Panc1 (cell line): ENCODE measurements around the gene C1QTNF2.

Source experiments
- POLR2AphosphoS5 ChIP-seq: IDR thresholded peaks from 2 replicates; pipeline ENCODE4 v1.6.1; 2012; ENCODE audit warnings: mild to moderate bottlenecking, low read depth, low read length, moderate library complexity
- SIN3A ChIP-seq: IDR thresholded peaks from 2 replicates; pipeline ENCODE4 v1.6.1; 2012; ENCODE audit warnings: low read depth, mild to moderate bottlenecking, low read length, moderate library complexity, borderline replicate concordance; ENCODE audit not compliant: insufficient read depth
- TCF7L2 ChIP-seq: IDR thresholded peaks from 2 replicates; pipeline ENCODE4 v1.6.1; 2011; ENCODE audit warnings: mild to moderate bottlenecking, low read depth, low read length, inconsistent platforms
- TF ChIP-seq, protein P1 (sequence below): fragments of 450-650 bp; IDR thresholded peaks from 2 replicates; pipeline ENCODE4 v1.5.1; 2017; ENCODE audit warnings: mild to moderate bottlenecking
- TF ChIP-seq, protein P2 (sequence below), 2 experiments: IDR thresholded peaks; 2 replicates each; pipeline ENCODE4 v1.6.1; 2011 to 2012; ENCODE audit warnings: low read depth in 2 of 2, control low read depth in 1 of 2, low read length in 1 of 2, mild to moderate bottlenecking in 1 of 2, moderate library complexity in 1 of 2; ENCODE audit not compliant: insufficient read depth in 1 of 2

DNA sequence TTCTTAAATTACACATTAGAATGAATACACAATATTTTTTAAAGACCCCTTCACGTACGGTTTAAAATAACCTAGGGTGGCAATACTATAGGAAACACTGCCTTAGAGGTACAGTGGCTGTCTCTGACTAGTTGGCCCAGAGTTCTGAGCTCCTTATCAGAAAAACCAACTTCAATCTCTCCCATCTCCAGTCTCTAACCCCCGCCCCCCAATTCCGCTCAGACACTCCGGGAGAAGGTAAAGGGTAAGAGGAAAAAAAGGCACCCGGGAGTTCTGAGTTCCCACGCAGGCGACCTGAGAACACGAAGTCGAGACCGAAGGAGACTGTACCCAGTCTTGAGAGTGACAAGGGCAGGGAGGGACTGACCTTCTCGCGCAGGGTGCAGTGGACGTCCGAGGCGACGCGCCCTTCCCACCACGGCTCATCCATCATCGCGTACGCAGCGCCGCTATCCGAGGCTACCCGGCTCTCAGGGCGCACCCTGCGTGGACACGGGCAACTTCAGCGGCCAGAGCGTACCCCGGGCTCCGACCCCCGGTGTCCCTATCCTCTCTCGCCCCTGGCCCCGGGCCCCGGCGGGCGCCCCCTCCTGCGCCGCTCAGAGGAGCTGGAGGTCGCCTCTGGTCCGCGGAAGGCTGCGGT lies 58.8 kb downstream of the C1QTNF2 start:
- TF ChIP-seq, protein P1, sequence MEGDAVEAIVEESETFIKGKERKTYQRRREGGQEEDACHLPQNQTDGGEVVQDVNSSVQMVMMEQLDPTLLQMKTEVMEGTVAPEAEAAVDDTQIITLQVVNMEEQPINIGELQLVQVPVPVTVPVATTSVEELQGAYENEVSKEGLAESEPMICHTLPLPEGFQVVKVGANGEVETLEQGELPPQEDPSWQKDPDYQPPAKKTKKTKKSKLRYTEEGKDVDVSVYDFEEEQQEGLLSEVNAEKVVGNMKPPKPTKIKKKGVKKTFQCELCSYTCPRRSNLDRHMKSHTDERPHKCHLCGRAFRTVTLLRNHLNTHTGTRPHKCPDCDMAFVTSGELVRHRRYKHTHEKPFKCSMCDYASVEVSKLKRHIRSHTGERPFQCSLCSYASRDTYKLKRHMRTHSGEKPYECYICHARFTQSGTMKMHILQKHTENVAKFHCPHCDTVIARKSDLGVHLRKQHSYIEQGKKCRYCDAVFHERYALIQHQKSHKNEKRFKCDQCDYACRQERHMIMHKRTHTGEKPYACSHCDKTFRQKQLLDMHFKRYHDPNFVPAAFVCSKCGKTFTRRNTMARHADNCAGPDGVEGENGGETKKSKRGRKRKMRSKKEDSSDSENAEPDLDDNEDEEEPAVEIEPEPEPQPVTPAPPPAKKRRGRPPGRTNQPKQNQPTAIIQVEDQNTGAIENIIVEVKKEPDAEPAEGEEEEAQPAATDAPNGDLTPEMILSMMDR: no peak
- no peak for TF ChIP-seq POLR2AphosphoS5
- no peak for TF ChIP-seq SIN3A
- TF ChIP-seq, protein P2, sequence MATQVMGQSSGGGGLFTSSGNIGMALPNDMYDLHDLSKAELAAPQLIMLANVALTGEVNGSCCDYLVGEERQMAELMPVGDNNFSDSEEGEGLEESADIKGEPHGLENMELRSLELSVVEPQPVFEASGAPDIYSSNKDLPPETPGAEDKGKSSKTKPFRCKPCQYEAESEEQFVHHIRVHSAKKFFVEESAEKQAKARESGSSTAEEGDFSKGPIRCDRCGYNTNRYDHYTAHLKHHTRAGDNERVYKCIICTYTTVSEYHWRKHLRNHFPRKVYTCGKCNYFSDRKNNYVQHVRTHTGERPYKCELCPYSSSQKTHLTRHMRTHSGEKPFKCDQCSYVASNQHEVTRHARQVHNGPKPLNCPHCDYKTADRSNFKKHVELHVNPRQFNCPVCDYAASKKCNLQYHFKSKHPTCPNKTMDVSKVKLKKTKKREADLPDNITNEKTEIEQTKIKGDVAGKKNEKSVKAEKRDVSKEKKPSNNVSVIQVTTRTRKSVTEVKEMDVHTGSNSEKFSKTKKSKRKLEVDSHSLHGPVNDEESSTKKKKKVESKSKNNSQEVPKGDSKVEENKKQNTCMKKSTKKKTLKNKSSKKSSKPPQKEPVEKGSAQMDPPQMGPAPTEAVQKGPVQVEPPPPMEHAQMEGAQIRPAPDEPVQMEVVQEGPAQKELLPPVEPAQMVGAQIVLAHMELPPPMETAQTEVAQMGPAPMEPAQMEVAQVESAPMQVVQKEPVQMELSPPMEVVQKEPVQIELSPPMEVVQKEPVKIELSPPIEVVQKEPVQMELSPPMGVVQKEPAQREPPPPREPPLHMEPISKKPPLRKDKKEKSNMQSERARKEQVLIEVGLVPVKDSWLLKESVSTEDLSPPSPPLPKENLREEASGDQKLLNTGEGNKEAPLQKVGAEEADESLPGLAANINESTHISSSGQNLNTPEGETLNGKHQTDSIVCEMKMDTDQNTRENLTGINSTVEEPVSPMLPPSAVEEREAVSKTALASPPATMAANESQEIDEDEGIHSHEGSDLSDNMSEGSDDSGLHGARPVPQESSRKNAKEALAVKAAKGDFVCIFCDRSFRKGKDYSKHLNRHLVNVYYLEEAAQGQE (IDR thresholded peaks at IDR 0.05; ENCODE audit: insufficient read depth in 1 of 2, low read depth in 2 of 2, low read length in 1 of 2): no peak
- TF ChIP-seq TCF7L2: no peak
